Measurements from ENCODE around the gene PIK3AP1. TPM values are rescaled to one million over a fixed set of nuclear protein-coding genes. Genes with fewer than 3 reads are reported as not detected.

PIK3AP1 gene
- total RNA-seq, 1 experiment from 2014 or later: 4.3 TPM

DNA sequence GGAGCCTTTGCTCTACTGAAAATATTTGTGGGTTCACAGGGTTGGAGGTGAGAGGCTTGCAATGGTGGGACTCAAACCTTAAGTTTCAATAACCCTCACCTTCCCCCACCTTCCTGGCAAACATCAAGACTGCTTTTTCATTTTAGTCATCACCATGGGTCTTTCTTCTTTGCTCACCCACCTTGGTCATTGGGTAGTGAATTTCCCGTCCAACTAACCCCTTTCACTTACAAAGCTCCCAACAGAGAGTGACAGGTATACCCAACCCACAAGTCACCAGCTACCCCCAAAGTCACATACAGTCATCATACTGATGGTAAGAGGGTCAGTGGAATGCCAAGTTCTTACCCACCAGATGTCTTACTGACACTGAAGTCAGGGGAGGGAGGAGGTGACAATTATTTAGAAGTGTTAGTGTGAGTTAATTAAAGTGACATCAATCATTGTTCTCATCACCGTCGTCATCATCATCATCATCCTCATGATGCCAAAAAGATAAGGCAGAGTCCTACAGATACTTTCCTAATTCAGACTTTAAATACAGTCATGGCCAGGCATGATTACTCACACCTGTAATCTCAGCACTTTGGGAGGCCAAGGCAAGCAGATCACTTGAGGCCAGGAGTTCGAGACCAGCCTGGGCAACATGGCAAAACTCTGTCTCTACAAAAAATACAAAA lies 49.0 kb downstream of the PIK3AP1 start:
- Mint-ChIP-seq H3K4me1 (peaks cover 17% of the 10 kb centered on the region), H3K27ac (no peak overlapping the region), H3K27me3 (ENCODE audit: low read depth) (no peaks in the 10 kb centered on the region), H3K9me3 (no peaks in the 10 kb centered on the region), H3K4me3 (no peak overlapping the region), H3K36me3 (no peaks in the 10 kb centered on the region)
- TF ChIP-seq, protein P1, sequence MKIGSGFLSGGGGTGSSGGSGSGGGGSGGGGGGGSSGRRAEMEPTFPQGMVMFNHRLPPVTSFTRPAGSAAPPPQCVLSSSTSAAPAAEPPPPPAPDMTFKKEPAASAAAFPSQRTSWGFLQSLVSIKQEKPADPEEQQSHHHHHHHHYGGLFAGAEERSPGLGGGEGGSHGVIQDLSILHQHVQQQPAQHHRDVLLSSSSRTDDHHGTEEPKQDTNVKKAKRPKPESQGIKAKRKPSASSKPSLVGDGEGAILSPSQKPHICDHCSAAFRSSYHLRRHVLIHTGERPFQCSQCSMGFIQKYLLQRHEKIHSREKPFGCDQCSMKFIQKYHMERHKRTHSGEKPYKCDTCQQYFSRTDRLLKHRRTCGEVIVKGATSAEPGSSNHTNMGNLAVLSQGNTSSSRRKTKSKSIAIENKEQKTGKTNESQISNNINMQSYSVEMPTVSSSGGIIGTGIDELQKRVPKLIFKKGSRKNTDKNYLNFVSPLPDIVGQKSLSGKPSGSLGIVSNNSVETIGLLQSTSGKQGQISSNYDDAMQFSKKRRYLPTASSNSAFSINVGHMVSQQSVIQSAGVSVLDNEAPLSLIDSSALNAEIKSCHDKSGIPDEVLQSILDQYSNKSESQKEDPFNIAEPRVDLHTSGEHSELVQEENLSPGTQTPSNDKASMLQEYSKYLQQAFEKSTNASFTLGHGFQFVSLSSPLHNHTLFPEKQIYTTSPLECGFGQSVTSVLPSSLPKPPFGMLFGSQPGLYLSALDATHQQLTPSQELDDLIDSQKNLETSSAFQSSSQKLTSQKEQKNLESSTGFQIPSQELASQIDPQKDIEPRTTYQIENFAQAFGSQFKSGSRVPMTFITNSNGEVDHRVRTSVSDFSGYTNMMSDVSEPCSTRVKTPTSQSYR (CRISPR knock-in tag; IDR thresholded peaks at IDR 0.05): no peak
- TF ChIP-seq, protein P2, sequence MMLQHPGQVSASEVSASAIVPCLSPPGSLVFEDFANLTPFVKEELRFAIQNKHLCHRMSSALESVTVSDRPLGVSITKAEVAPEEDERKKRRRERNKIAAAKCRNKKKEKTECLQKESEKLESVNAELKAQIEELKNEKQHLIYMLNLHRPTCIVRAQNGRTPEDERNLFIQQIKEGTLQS (CRISPR knock-in tag; conservative IDR thresholded peaks at IDR 0.05): no peak
- TF ChIP-seq ZNF423 (CRISPR knock-in tag; IDR thresholded peaks at IDR 0.05): no peak
- no peak for ATAC-seq
- CTCF ChIA-PET: no interaction called here
- POLR2A ChIA-PET: no interaction called here
- no peak for DNase-seq (ENCODE audit: low spot score)

DNA sequence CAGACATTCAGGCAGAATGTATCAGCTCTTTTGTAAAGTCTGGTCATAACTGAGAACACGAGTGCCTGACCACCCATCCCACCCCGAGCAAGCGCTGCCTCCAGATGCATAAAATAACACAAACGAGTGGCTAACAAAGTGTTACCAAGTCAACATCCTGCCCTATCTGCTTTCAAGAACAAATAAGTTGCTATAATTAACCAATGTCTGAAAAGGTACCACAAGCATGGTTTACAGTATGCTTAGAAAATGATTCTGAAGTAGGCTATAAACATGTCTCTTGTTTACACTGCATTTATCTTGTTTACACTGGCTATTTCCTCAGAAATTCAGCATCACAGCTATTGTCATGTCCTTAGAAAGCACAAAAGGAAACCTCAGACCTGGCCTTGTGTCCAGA lies 49.5 kb downstream of the PIK3AP1 start:
- POLR2A ChIA-PET: no interaction called here
- Mint-ChIP-seq H3K4me1 (peaks cover 17% of the 10 kb centered on the region), H3K27ac (no peak overlapping the region), H3K27me3 (ENCODE audit: low read depth) (no peaks in the 10 kb centered on the region), H3K9me3 (no peaks in the 10 kb centered on the region), H3K4me3 (no peak overlapping the region), H3K36me3 (no peaks in the 10 kb centered on the region)
- ATAC-seq (no peak), DNase-seq (ENCODE audit: low spot score) (no peak)
- CTCF ChIA-PET: no interaction called here
- TF ChIP-seq FOXP1 (CRISPR knock-in tag; IDR thresholded peaks at IDR 0.05; ENCODE audit: borderline replicate concordance) (no peak), ZNF219 (CRISPR knock-in tag; IDR thresholded peaks at IDR 0.05; ENCODE audit: borderline replicate concordance) (no peak), GTF2I (CRISPR knock-in tag; conservative IDR thresholded peaks at IDR 0.05) (no peak), MXD4 (CRISPR knock-in tag; IDR thresholded peaks at IDR 0.05; ENCODE audit: borderline replicate concordance) (no peak), SMAD3 (CRISPR knock-in tag; IDR thresholded peaks at IDR 0.05; ENCODE audit: borderline replicate concordance) (no peak)
- TF ChIP-seq, protein P3, sequence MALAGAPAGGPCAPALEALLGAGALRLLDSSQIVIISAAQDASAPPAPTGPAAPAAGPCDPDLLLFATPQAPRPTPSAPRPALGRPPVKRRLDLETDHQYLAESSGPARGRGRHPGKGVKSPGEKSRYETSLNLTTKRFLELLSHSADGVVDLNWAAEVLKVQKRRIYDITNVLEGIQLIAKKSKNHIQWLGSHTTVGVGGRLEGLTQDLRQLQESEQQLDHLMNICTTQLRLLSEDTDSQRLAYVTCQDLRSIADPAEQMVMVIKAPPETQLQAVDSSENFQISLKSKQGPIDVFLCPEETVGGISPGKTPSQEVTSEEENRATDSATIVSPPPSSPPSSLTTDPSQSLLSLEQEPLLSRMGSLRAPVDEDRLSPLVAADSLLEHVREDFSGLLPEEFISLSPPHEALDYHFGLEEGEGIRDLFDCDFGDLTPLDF (CRISPR knock-in tag; IDR thresholded peaks at IDR 0.05): no peak
- TF ChIP-seq, protein P4, sequence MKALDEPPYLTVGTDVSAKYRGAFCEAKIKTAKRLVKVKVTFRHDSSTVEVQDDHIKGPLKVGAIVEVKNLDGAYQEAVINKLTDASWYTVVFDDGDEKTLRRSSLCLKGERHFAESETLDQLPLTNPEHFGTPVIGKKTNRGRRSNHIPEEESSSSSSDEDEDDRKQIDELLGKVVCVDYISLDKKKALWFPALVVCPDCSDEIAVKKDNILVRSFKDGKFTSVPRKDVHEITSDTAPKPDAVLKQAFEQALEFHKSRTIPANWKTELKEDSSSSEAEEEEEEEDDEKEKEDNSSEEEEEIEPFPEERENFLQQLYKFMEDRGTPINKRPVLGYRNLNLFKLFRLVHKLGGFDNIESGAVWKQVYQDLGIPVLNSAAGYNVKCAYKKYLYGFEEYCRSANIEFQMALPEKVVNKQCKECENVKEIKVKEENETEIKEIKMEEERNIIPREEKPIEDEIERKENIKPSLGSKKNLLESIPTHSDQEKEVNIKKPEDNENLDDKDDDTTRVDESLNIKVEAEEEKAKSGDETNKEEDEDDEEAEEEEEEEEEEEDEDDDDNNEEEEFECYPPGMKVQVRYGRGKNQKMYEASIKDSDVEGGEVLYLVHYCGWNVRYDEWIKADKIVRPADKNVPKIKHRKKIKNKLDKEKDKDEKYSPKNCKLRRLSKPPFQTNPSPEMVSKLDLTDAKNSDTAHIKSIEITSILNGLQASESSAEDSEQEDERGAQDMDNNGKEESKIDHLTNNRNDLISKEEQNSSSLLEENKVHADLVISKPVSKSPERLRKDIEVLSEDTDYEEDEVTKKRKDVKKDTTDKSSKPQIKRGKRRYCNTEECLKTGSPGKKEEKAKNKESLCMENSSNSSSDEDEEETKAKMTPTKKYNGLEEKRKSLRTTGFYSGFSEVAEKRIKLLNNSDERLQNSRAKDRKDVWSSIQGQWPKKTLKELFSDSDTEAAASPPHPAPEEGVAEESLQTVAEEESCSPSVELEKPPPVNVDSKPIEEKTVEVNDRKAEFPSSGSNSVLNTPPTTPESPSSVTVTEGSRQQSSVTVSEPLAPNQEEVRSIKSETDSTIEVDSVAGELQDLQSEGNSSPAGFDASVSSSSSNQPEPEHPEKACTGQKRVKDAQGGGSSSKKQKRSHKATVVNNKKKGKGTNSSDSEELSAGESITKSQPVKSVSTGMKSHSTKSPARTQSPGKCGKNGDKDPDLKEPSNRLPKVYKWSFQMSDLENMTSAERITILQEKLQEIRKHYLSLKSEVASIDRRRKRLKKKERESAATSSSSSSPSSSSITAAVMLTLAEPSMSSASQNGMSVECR (CRISPR knock-in tag; IDR thresholded peaks at IDR 0.05; ENCODE audit: borderline replicate concordance): no peak
- TF ChIP-seq, protein P5, sequence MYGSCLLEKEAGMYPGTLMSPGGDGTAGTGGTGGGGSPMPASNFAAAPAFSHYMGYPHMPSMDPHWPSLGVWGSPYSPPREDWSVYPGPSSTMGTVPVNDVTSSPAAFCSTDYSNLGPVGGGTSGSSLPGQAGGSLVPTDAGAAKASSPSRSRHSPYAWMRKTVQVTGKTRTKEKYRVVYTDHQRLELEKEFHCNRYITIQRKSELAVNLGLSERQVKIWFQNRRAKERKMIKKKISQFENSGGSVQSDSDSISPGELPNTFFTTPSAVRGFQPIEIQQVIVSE (CRISPR knock-in tag; IDR thresholded peaks at IDR 0.05; ENCODE audit: borderline replicate concordance): no peak
- TF ChIP-seq, protein P1 (CRISPR knock-in tag; IDR thresholded peaks at IDR 0.05): no peak
- TF ChIP-seq, protein P2 (CRISPR knock-in tag; conservative IDR thresholded peaks at IDR 0.05): no peak
- TF ChIP-seq, protein P6, sequence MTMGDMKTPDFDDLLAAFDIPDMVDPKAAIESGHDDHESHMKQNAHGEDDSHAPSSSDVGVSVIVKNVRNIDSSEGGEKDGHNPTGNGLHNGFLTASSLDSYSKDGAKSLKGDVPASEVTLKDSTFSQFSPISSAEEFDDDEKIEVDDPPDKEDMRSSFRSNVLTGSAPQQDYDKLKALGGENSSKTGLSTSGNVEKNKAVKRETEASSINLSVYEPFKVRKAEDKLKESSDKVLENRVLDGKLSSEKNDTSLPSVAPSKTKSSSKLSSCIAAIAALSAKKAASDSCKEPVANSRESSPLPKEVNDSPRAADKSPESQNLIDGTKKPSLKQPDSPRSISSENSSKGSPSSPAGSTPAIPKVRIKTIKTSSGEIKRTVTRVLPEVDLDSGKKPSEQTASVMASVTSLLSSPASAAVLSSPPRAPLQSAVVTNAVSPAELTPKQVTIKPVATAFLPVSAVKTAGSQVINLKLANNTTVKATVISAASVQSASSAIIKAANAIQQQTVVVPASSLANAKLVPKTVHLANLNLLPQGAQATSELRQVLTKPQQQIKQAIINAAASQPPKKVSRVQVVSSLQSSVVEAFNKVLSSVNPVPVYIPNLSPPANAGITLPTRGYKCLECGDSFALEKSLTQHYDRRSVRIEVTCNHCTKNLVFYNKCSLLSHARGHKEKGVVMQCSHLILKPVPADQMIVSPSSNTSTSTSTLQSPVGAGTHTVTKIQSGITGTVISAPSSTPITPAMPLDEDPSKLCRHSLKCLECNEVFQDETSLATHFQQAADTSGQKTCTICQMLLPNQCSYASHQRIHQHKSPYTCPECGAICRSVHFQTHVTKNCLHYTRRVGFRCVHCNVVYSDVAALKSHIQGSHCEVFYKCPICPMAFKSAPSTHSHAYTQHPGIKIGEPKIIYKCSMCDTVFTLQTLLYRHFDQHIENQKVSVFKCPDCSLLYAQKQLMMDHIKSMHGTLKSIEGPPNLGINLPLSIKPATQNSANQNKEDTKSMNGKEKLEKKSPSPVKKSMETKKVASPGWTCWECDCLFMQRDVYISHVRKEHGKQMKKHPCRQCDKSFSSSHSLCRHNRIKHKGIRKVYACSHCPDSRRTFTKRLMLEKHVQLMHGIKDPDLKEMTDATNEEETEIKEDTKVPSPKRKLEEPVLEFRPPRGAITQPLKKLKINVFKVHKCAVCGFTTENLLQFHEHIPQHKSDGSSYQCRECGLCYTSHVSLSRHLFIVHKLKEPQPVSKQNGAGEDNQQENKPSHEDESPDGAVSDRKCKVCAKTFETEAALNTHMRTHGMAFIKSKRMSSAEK (CRISPR knock-in tag; IDR thresholded peaks at IDR 0.05; ENCODE audit: borderline replicate concordance): no peak
